ENCODE results near the gene BORA.

BORA gene

GRCh38 chr13:72792640-72793039, 64.9 kb downstream of the BORA start:
- FAIRE-seq (no peak), DNase-seq (ENCODE audit: insufficient read length, low spot score) (no peak)
- TF ChIP-seq, protein P1, sequence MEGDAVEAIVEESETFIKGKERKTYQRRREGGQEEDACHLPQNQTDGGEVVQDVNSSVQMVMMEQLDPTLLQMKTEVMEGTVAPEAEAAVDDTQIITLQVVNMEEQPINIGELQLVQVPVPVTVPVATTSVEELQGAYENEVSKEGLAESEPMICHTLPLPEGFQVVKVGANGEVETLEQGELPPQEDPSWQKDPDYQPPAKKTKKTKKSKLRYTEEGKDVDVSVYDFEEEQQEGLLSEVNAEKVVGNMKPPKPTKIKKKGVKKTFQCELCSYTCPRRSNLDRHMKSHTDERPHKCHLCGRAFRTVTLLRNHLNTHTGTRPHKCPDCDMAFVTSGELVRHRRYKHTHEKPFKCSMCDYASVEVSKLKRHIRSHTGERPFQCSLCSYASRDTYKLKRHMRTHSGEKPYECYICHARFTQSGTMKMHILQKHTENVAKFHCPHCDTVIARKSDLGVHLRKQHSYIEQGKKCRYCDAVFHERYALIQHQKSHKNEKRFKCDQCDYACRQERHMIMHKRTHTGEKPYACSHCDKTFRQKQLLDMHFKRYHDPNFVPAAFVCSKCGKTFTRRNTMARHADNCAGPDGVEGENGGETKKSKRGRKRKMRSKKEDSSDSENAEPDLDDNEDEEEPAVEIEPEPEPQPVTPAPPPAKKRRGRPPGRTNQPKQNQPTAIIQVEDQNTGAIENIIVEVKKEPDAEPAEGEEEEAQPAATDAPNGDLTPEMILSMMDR (IDR thresholded peaks at IDR 0.05; ENCODE audit: insufficient read depth, missing control alignments), result no peak

DNA sequence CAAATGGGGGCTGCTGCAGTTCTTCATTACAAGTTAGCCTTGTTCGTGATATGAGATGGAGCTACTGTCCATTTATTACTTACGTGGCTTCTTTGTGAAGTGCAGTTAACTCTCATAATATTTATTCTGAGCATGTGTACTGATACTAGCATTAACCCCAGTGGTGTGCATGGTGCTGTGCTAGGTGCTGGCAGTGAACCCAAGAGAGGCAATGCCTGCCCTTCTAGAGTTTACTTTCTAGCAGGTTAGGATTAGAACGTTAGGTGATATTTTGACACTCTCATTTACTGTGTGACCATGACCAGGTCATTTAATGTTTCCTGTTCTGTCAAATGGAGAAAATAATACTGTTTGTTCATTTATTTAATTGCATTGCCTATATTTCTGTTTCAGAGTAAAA, 71.1 kb downstream of the BORA start:
- DNase-seq (ENCODE audit: insufficient read length, low spot score) (no peak), FAIRE-seq (no peak)
- TF ChIP-seq, protein P1 (IDR thresholded peaks at IDR 0.05; ENCODE audit: insufficient read depth, missing control alignments), result no peak

DNA sequence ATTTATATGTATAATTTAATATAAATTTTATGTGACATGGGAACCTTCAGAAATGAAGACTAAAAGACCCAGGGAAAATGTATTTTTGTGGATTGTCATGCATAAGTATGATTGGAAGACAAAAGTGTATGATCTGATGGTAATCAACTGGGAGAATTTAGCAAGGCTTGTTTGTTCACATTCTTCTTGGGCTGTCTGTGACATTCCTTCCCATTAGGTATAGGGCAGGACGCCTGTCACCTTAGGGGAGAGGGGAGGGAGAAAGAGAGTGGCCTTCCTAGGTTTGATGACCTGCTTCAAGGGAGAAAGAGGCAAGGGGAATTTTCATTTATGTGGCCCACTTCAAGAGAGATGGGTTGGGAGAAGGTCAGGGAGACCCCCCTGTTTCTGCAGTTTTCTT, 76.6 kb downstream of the BORA start:
- TF ChIP-seq, protein P1 (IDR thresholded peaks at IDR 0.05; ENCODE audit: insufficient read depth, missing control alignments), result no peak
- DNase-seq (ENCODE audit: insufficient read length, low spot score) (no peak), FAIRE-seq (no peak)

All from D721Med (cell line).